GM19043 (cell line): Measurements from ENCODE around the gene OSBPL8.

ENCODE experiments used
- ATAC-seq: cut with Tn5 transposase; IDR thresholded peaks from one replicate; pipeline ENCODE4 v1.9.1; 2021; ENCODE audit warnings: low read depth; ENCODE audit not compliant: unreplicated experiment

The OSBPL8 gene

GRCh38 chr12:76316468-76316867 is 243.1 kb downstream of the OSBPL8 start:
- no peak for ATAC-seq

GRCh38 chr12:76313299-76313698 is 246.3 kb downstream of the OSBPL8 start:
- no peak for ATAC-seq

- no peak for ATAC-seq
These were observed 247.3 kb downstream of the OSBPL8 start for GRCh38 chr12:76312315-76312714.

GRCh38 chr12:76311796-76312195 is 247.8 kb downstream of the OSBPL8 start:
- ATAC-seq: no peak

GRCh38 chr12:76310110-76310509 is 249.5 kb downstream of the OSBPL8 start:
- no peak for ATAC-seq

GRCh38 chr12:76308866-76309265 is 250.7 kb downstream of the OSBPL8 start:
- ATAC-seq: no peak

- ATAC-seq: no peak
These were observed 252.5 kb downstream of the OSBPL8 start for GRCh38 chr12:76307083-76307482.

GRCh38 chr12:76303989-76304460 is 255.5 kb downstream of the OSBPL8 start:
- no peak for ATAC-seq

GRCh38 chr12:76303365-76303764 is 256.2 kb downstream of the OSBPL8 start:
- no peak for ATAC-seq
